CD4-positive, alpha-beta memory T cell (primary cell): Measurements from ENCODE around the gene ELP5. TPM values are rescaled to one million over a fixed set of nuclear protein-coding genes. Genes with fewer than 3 reads are reported as not detected.

Experiments used
- CTCF ChIA-PET: fragments of 350-600 bp; sonication (Branson Sonifier 250); formaldehyde crosslinking; loops from one replicate; lab custom pipeline; 2021; ENCODE audit warnings: inconsistent platforms; ENCODE audit not compliant: partially characterized antibody; lab: Charles Lee
- POLR2A ChIA-PET: fragments of 350-600 bp; sonication (Branson Sonifier 250); formaldehyde crosslinking; loops from one replicate; lab custom pipeline; 2021; ENCODE audit not compliant: partially characterized antibody; lab: Charles Lee
- DNase-seq, 5 donors: peaks; one replicate each; pipeline versions ENCODE4 v3.0.0 to v3.0.0-alpha.2; 2020 to 2022; ENCODE audit warnings: mixed read lengths in 1 of 5
- H3K27ac ChIP-seq: one replicate; pipeline ENCODE4 v1.7.0; 2013; ENCODE audit warnings: low read depth, low read length
- H3K27me3 ChIP-seq: 2 replicates; pipeline ENCODE4 v1.7.0; 2013; ENCODE audit warnings: mild to moderate bottlenecking, low read length, moderate library complexity; ENCODE audit not compliant: insufficient read depth
- H3K36me3 ChIP-seq: 2 replicates; pipeline ENCODE4 v1.7.0; 2013; ENCODE audit warnings: mild to moderate bottlenecking, low read length, moderate library complexity; ENCODE audit not compliant: insufficient read depth
- H3K4me1 ChIP-seq: 2 replicates; pipeline ENCODE4 v1.7.0; 2013; ENCODE audit warnings: mild to moderate bottlenecking, low read length, moderate library complexity; ENCODE audit not compliant: insufficient read depth
- H3K4me3 ChIP-seq, 2 donors: one replicate each; pipeline ENCODE4 v1.7.0; 2013; ENCODE audit warnings: low read length in 2 of 2, mild to moderate bottlenecking in 1 of 2
- H3K9me3 ChIP-seq, 2 donors: one replicate each; pipeline ENCODE4 v1.7.0; 2013; ENCODE audit warnings: low read length in 2 of 2, control low read depth in 1 of 2; ENCODE audit not compliant: control insufficient read depth in 1 of 2
- H3K27ac Mint-ChIP-seq, 7 donors: one replicate each; pipeline ENCODE4 v1.8.0; 2020 to 2021; ENCODE audit warnings: mixed read lengths in 7 of 7, mild to moderate bottlenecking in 6 of 7, inconsistent platforms in 3 of 7, moderate library complexity in 3 of 7
- H3K27me3 Mint-ChIP-seq, 2 donors: one replicate each; pipeline ENCODE4 v1.8.0; 2020 to 2021; ENCODE audit warnings: mixed read lengths in 2 of 2
- H3K36me3 Mint-ChIP-seq, 2 donors: one replicate each; pipeline ENCODE4 v1.8.0; 2020 to 2021; ENCODE audit warnings: mixed read lengths in 2 of 2, inconsistent platforms in 1 of 2, mild to moderate bottlenecking in 1 of 2
- H3K4me1 Mint-ChIP-seq, 4 donors: one replicate each; pipeline ENCODE4 v1.8.0; 2020 to 2021; ENCODE audit warnings: mixed read lengths in 4 of 4, mild to moderate bottlenecking in 1 of 4
- H3K4me3 Mint-ChIP-seq, 8 donors: one replicate each; pipeline ENCODE4 v1.8.0; 2020 to 2021; ENCODE audit warnings: mixed read lengths in 8 of 8, mild to moderate bottlenecking in 7 of 8, moderate library complexity in 6 of 8, inconsistent platforms in 3 of 8
- H3K9me3 Mint-ChIP-seq, 8 donors: one replicate each; pipeline ENCODE4 v1.8.0; 2020 to 2021; ENCODE audit warnings: mixed read lengths in 8 of 8, mild to moderate bottlenecking in 5 of 8, inconsistent platforms in 3 of 8, moderate library complexity in 1 of 8
- intact Hi-C: fragments of 100-400 bp; cut with micrococcal nuclease; formaldehyde crosslinking; loops from one replicate; pipeline ENCODE4 v1.15.1; 2023
- polyA plus RNA-seq, 2 donors: library from polyadenylated mRNA; unstranded; fragments of 300-500 nt; fragmentation: Illumina TruSeq; gene quantifications; one replicate each; pipeline ENCODE4 v1.2.3, GENCODE V29; 2021
- total RNA-seq, 2 experiments: library from RNA; stranded (reverse); gene quantifications; one replicate each; pipeline ENCODE4 v1.2.3, GENCODE V29; 2021

Gene ELP5, protein sequence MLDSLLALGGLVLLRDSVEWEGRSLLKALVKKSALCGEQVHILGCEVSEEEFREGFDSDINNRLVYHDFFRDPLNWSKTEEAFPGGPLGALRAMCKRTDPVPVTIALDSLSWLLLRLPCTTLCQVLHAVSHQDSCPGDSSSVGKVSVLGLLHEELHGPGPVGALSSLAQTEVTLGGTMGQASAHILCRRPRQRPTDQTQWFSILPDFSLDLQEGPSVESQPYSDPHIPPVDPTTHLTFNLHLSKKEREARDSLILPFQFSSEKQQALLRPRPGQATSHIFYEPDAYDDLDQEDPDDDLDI
- 10 to 100 TPM; 29.8 to 30.9 TPM for total RNA-seq
- 10 to 100 TPM; 68.0 to 71.3 TPM for polyA plus RNA-seq

DNA sequence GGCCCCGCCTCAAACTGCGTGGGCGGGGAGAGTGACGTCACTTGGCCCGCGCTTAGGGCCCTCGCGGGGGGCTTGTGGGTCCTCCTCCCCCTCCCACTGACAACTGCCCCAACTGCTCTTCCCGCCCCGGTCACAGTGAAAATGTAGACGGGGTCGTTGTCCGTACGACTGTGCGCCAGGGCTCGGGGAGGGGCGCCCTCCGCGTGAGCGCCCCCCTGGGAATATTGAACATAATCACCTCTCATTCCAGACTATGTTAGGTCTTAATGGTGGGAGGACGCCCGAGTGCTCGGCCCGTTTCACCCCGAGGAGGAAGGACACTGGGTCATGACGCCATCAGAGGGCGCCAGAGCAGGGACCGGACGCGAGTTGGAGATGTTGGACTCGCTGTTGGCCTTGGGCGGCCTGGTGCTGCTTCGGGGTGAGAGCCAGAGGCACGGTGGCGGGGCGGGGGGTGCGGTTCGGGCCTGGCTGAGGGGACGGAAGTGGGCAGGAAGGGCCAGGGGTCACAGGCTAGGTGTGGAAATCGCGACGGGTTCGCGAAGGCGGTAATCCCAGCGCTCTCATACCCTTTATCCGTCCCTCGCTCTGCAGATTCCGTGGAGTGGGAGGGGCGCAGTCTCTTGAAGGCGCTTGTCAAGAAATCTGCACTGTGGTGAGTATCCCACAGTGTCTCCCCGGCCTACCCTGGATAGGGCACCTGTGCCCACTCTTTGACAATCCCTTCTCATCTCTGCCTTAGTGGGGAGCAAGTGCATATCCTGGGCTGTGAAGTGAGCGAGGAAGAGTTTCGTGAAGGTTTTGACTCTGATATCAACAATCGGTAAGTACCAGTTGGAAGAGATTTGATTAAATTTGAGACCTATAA lies at the start of gene ELP5:
TSS of gene ELP5 (plus strand) at position 40 of the 868 bp plus-strand sequence. CDS start at position 376, 336 bp downstream.
- Histone ChIP-seq H3K27me3 (no peaks in the 10 kb centered on the region), H3K4me3 (peak within 1 kb of the TSS; percentile 71 to 92), H3K9me3 (no peaks in the 10 kb centered on the region), H3K36me3 (peaks cover 4% of the 10 kb centered on the region), H3K27ac (peak within 1 kb of the TSS; percentile 98), H3K4me1 (peaks cover 37% of the 10 kb centered on the region)
- peak within 1 kb of the TSS; percentile 98 to 100 (median 99) for H3K27ac Mint-ChIP-seq
- H3K4me3 Mint-ChIP-seq, result peak within 1 kb of the TSS; percentile 91 to 97 (median 95)
- H3K27me3 Mint-ChIP-seq, result no peaks in the 10 kb centered on the region
- H3K9me3 Mint-ChIP-seq, result peaks cover 0 to 1% (median 0%) of the 10 kb centered on the region in 8 donors
- POLR2A ChIA-PET, result interaction anchor here (1.0 to 4.8 kb wide), 6 partner anchors 13 to 232 kb away, joined by 3 to 115 read pairs (median 6); partner anchors contain the start of genes ACADVL, DLG4, DVL2 and GABARAP
- DNase-seq, result peak in 4 of 5 donors; percentile 86 to 92 (median 88)
- H3K4me1 Mint-ChIP-seq, result peaks cover 25 to 49% (median 38%) of the 10 kb centered on the region in 4 donors
- intact Hi-C loops, result loop anchor here (1.0 to 5.0 kb wide), 8 partner anchors 9 to 320 kb away; partner anchors contain the start of genes EIF5A, PHF23, POLR2A and TMEM256
- peaks cover 12 to 51% of the 10 kb centered on the region in 2 donors for H3K36me3 Mint-ChIP-seq
- CTCF ChIA-PET, result no interaction called here

DNA sequence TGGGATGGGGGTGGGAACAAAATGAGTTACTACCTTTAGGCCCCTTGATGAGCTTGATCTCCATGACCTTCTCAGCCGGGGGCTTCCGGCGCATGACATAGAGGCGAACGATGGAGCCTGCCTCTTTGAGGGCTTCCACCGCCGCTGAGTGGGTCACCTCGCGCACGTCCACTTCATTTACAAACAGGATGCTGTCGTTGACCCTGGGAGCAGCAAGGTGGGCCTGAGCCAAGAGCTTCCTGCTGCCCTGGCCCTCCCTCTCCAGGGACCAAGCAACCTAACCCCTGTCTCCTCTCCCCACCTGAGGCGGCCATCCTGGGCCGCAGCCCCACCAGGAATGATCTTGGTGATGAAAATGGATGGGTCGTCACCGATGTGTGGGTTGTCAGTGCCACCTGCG lies 48.6 kb upstream of the ELP5 start:
- POLR2A ChIA-PET, result interaction anchor here (1.0 to 1.7 kb wide), 3 partner anchors 17 to 168 kb away, joined by 3 to 6 read pairs (median 3); partner anchors contain the start of gene SLC16A13
- intact Hi-C loops, result no loop called here
- peaks cover 15 to 38% (median 28%) of the 10 kb centered on the region in 4 donors for H3K4me1 Mint-ChIP-seq
- Histone ChIP-seq H3K27ac (peak overlapping the region; percentile 92), H3K9me3 (no peaks in the 10 kb centered on the region), H3K36me3 (no peaks in the 10 kb centered on the region), H3K27me3 (no peaks in the 10 kb centered on the region), H3K4me1 (peaks cover 21% of the 10 kb centered on the region), H3K4me3 (no peak overlapping the region)
- DNase-seq, result peak in 1 of 5 donors; percentile 29
- CTCF ChIA-PET, result no interaction called here
- H3K27ac Mint-ChIP-seq, result peak overlapping the region; percentile 88 to 100 (median 99)
- peaks cover 0 to 3% (median 0%) of the 10 kb centered on the region in 8 donors for H3K9me3 Mint-ChIP-seq
- H3K27me3 Mint-ChIP-seq, result no peaks in the 10 kb centered on the region
- H3K36me3 Mint-ChIP-seq, result no peaks in the 10 kb centered on the region
- H3K4me3 Mint-ChIP-seq, result peak overlapping the region in 5 of 8 donors; percentile 8 to 88 (median 59)

- peak overlapping the region; percentile 78 to 92 (median 89) for H3K4me3 Mint-ChIP-seq
- no peaks in the 10 kb centered on the region for H3K27me3 Mint-ChIP-seq
- H3K9me3 Mint-ChIP-seq, result peaks cover 0 to 3% (median 0%) of the 10 kb centered on the region in 8 donors
- peak overlapping the region; percentile 19 to 71 for H3K4me3 ChIP-seq
- H3K4me1 Mint-ChIP-seq, result peaks cover 15 to 38% (median 28%) of the 10 kb centered on the region in 4 donors
- POLR2A ChIA-PET, result interaction anchor here (0.8 to 2.9 kb wide), 6 partner anchors 16 to 380 kb away, joined by 3 to 13 read pairs (median 5); partner anchors contain the start of genes ACADVL, DLG4, GABARAP and PHF23
- no peaks in the 10 kb centered on the region for H3K9me3 ChIP-seq
- H3K27me3 ChIP-seq, result no peaks in the 10 kb centered on the region
- peak overlapping the region; percentile 92 to 100 (median 100) for H3K27ac Mint-ChIP-seq
- H3K36me3 ChIP-seq, result no peaks in the 10 kb centered on the region
- H3K4me1 ChIP-seq, result peaks cover 21% of the 10 kb centered on the region
- peak overlapping the region; percentile 92 for H3K27ac ChIP-seq
- intact Hi-C loops, result no loop called here
- CTCF ChIA-PET, result no interaction called here
- H3K36me3 Mint-ChIP-seq, result no peaks in the 10 kb centered on the region
- no peak for DNase-seq
Measured at GRCh38 chr17:7204336-7204735, 47.7 kb upstream of the ELP5 start.

- Histone ChIP-seq H3K36me3 (no peaks in the 10 kb centered on the region), H3K4me3 (peak overlapping the region; percentile 19 to 71), H3K9me3 (no peaks in the 10 kb centered on the region), H3K4me1 (peaks cover 21% of the 10 kb centered on the region), H3K27me3 (no peaks in the 10 kb centered on the region), H3K27ac (peak overlapping the region; percentile 92)
- no peaks in the 10 kb centered on the region for H3K36me3 Mint-ChIP-seq
- H3K27ac Mint-ChIP-seq, result peak overlapping the region; percentile 92 to 100 (median 100)
- intact Hi-C loops, result loop anchor here (1.0 kb wide), 2 partner anchors 9 to 34 kb away; partner anchors contain the start of gene PHF23
- no peaks in the 10 kb centered on the region for H3K27me3 Mint-ChIP-seq
- peak; percentile 97 to 99 (median 97) for DNase-seq
- POLR2A ChIA-PET, result interaction anchor here (0.7 to 2.9 kb wide), 8 partner anchors 9 to 379 kb away, joined by 3 to 13 read pairs (median 4); partner anchors contain the start of genes ACADVL, DLG4, GABARAP and PHF23
- H3K9me3 Mint-ChIP-seq, result peaks cover 0 to 3% (median 0%) of the 10 kb centered on the region in 8 donors
- H3K4me3 Mint-ChIP-seq, result peak overlapping the region; percentile 78 to 92 (median 89)
- peaks cover 15 to 38% (median 28%) of the 10 kb centered on the region in 4 donors for H3K4me1 Mint-ChIP-seq
- CTCF ChIA-PET, result no interaction called here
Measured at GRCh38 chr17:7204828-7205461, 47.1 kb upstream of the ELP5 start.

DNA sequence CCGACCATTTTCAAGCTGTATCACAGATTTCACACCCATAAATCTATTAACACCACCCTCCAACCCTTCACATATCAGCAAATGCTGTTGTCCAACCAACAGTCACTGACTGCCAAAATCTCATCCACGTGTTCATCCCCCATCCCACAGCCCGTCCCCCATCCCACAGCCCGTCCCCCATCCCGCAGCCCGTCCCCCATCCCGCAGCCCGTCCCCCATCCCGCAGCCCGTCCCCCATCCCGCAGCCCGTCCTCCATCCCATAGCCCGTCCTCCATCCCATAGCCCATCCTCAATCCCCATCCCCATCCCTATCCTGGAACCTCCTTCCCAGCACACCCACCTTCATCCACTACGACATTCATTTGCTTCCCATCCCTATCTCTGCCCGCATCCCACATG lies 46.5 kb upstream of the ELP5 start:
- ChIA-PET POLR2A (interaction anchor here (0.7 to 2.9 kb wide), 7 partner anchors 9 to 379 kb away, joined by 3 to 13 read pairs (median 4); partner anchors contain the start of genes ACADVL, DLG4, GABARAP and PHF23), CTCF (no interaction called here)
- DNase-seq, result peak in 1 of 5 donors; percentile 45
- Mint-ChIP-seq H3K9me3 (peaks cover 0 to 3% (median 0%) of the 10 kb centered on the region in 8 donors), H3K4me1 (peaks cover 15 to 38% (median 28%) of the 10 kb centered on the region in 4 donors), H3K4me3 (peak overlapping the region; percentile 78 to 92 (median 89)), H3K27ac (peak overlapping the region; percentile 92 to 100 (median 100)), H3K36me3 (no peaks in the 10 kb centered on the region), H3K27me3 (peaks cover 0 to 3% of the 10 kb centered on the region in 2 donors)
- Histone ChIP-seq H3K9me3 (no peaks in the 10 kb centered on the region), H3K4me1 (peaks cover 21% of the 10 kb centered on the region), H3K27me3 (no peaks in the 10 kb centered on the region), H3K4me3 (peak overlapping the region in 1 of 2 donors; percentile 51), H3K36me3 (no peaks in the 10 kb centered on the region), H3K27ac (peak overlapping the region; percentile 92)
- intact Hi-C loops, result loop anchor here (1.0 kb wide), 2 partner anchors 9 to 34 kb away; partner anchors contain the start of gene PHF23
